ENCODE data around the gene GPR183. TPM values are rescaled to one million over a fixed set of nuclear protein-coding genes. Genes with fewer than 3 reads are reported as not detected.

The GPR183 gene
- not detected in 2 replicates for total RNA-seq (2014; rRNA removed; shearing (Covaris generic))
- polyA plus RNA-seq (2016; fragmentation: Nextera tagmentation; extraction: Ambion mirVana): 0.25 and 0.33 TPM in 2 replicates

DNA sequence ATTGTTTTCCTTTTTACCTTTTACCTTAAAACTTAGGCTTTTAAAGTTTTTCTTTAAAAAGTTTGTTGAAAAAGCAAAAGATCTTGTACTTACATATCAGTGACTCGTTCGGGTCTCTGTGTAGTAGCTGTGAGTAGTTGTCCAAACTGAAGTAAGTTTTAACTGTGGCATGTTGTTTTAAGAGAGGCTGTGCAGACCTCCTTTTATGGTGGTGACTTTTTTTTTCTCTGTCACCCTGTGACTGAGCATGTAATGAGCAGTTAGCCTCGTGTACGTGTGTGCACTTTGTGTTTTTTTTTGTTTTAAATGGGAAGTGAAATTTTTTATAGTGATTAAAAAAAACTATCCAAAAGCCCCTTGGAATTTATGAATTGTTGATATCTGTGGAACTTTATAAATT, at the start of gene GPR183:
Gene GPR183 (minus strand): TSS at position 153 of the 400 bp plus-strand sequence. CDS start 11,254 bp downstream, outside the sequence.
- peaks cover 51% of the 10 kb centered on the region for H3F3A ChIP-seq (ENCODE audit: insufficient read depth)
- H3K36me3 ChIP-seq (ENCODE audit: low read depth): no peaks in the 10 kb centered on the region
- peaks cover 53% of the 10 kb centered on the region for H3K4me1 ChIP-seq (ENCODE audit: insufficient read depth)
- peak within 1 kb of the TSS; percentile 64 for H3K4me2 ChIP-seq (ENCODE audit: unreplicated experiment)
- no peaks in the 10 kb centered on the region for H3K9me2 ChIP-seq (ENCODE audit: insufficient read depth)
- 23 to 28% methylated on average over 4 of the region's 4 CpGs for WGBS, 2 experiments (ENCODE audit: low coverage in 1 of 2, low lambda C conversion rate in 2 of 2, missing lambda C conversion rate in 2 of 2)
- TF ChIP-seq EZH2phosphoT487 (IDR thresholded peaks at IDR 0.05; ENCODE audit: insufficient read depth, low read depth) (no peak), EZH2 (IDR thresholded peaks at IDR 0.05; ENCODE audit: insufficient read depth, poor library complexity, severe bottlenecking) (no peak)
- H3K79me2 ChIP-seq (ENCODE audit: insufficient read depth): 0 out of 2 replicates have a peak, but pooled peaks cover 4% of the 10 kb centered on the region
- H3K4me3 ChIP-seq: peak within 1 kb of the TSS; percentile 9; the same call in 1 of the 2 replicates
- H4K20me1 ChIP-seq (ENCODE audit: insufficient read depth): no peaks in the 10 kb centered on the region
- peak within 1 kb of the TSS; percentile 68 for H3K9ac ChIP-seq
- H3K9me3 ChIP-seq (ENCODE audit: low read depth): no peaks in the 10 kb centered on the region
- peak within 1 kb of the TSS; percentile 94 for H3K27ac ChIP-seq
- in situ Hi-C loops (cut with MboI): no loop called here
- DNase-seq: peak; percentile 46
- no peak within 1 kb of the TSS for H2AFZ ChIP-seq
- H3K27me3 ChIP-seq (replicated peaks; ENCODE audit: insufficient read depth): no peaks in the 10 kb centered on the region

GRCh38 chr13:99356262-99357091, 49.3 kb upstream of the GPR183 start:
- Histone ChIP-seq H3K4me2 (ENCODE audit: unreplicated experiment) (no peak overlapping the region), H3K9ac (no peak overlapping the region), H3K27me3 (replicated peaks; ENCODE audit: insufficient read depth) (no peaks in the 10 kb centered on the region), H3K9me2 (ENCODE audit: insufficient read depth) (no peaks in the 10 kb centered on the region), H3K36me3 (ENCODE audit: low read depth) (no peaks in the 10 kb centered on the region), H3F3A (ENCODE audit: insufficient read depth) (peaks cover 5% of the 10 kb centered on the region), H4K20me1 (ENCODE audit: insufficient read depth) (no peaks in the 10 kb centered on the region), H3K4me3 (no peak overlapping the region), H2AFZ (no peak overlapping the region), H3K79me2 (ENCODE audit: insufficient read depth) (no peaks in the 10 kb centered on the region), H3K27ac (peak overlapping the region; percentile 31; the same call in 1 of the 2 replicates), H3K4me1 (ENCODE audit: insufficient read depth) (peaks cover 21% of the 10 kb centered on the region), H3K9me3 (ENCODE audit: low read depth) (no peaks in the 10 kb centered on the region)
- WGBS, 2 experiments (ENCODE audit: low coverage in 1 of 2, low lambda C conversion rate in 2 of 2, missing lambda C conversion rate in 2 of 2): 90 to 91% methylated on average over 10 of the region's 10 CpGs
- in situ Hi-C loops (cut with MboI): no loop called here
- no peak for TF ChIP-seq EZH2 (IDR thresholded peaks at IDR 0.05; ENCODE audit: insufficient read depth, poor library complexity, severe bottlenecking)
- no peak for TF ChIP-seq EZH2phosphoT487 (IDR thresholded peaks at IDR 0.05; ENCODE audit: insufficient read depth, low read depth)
- peak; percentile 17 for DNase-seq

DNA sequence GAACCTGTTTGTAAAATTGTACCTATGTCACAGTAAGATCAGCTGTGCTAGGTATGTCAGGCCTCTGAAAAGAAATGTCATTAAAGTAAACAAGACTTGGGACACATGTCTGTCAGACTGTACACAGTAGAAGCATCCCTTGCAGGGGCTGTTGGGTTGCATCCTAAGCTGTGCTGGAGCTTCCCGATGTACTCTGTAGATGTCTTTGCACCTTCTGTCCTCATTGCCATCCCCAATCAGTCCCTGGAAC, 48.7 kb upstream of the GPR183 start:
- H3K79me2 ChIP-seq (ENCODE audit: insufficient read depth): no peaks in the 10 kb centered on the region
- no peaks in the 10 kb centered on the region for H3K9me3 ChIP-seq (ENCODE audit: low read depth)
- no peaks in the 10 kb centered on the region for H4K20me1 ChIP-seq (ENCODE audit: insufficient read depth)
- no peak overlapping the region for H2AFZ ChIP-seq
- DNase-seq: no peak
- no peak overlapping the region for H3K4me3 ChIP-seq
- no peaks in the 10 kb centered on the region for H3K27me3 ChIP-seq (replicated peaks; ENCODE audit: insufficient read depth)
- H3K4me1 ChIP-seq (ENCODE audit: insufficient read depth): peaks cover 21% of the 10 kb centered on the region
- H3K36me3 ChIP-seq (ENCODE audit: low read depth): no peaks in the 10 kb centered on the region
- no peak overlapping the region for H3K9ac ChIP-seq
- H3F3A ChIP-seq (ENCODE audit: insufficient read depth): peaks cover 5% of the 10 kb centered on the region
- in situ Hi-C loops (cut with MboI): no loop called here
- no peak overlapping the region for H3K27ac ChIP-seq
- no peak overlapping the region for H3K4me2 ChIP-seq (ENCODE audit: unreplicated experiment)
- WGBS, 2 experiments (ENCODE audit: low coverage in 1 of 2, low lambda C conversion rate in 2 of 2, missing lambda C conversion rate in 2 of 2): 0 to 13% methylated on average over 1 of the region's 1 CpG
- H3K9me2 ChIP-seq (ENCODE audit: insufficient read depth): no peaks in the 10 kb centered on the region
- TF ChIP-seq EZH2phosphoT487 (IDR thresholded peaks at IDR 0.05; ENCODE audit: insufficient read depth, low read depth) (no peak), EZH2 (IDR thresholded peaks at IDR 0.05; ENCODE audit: insufficient read depth, poor library complexity, severe bottlenecking) (no peak)

DNA sequence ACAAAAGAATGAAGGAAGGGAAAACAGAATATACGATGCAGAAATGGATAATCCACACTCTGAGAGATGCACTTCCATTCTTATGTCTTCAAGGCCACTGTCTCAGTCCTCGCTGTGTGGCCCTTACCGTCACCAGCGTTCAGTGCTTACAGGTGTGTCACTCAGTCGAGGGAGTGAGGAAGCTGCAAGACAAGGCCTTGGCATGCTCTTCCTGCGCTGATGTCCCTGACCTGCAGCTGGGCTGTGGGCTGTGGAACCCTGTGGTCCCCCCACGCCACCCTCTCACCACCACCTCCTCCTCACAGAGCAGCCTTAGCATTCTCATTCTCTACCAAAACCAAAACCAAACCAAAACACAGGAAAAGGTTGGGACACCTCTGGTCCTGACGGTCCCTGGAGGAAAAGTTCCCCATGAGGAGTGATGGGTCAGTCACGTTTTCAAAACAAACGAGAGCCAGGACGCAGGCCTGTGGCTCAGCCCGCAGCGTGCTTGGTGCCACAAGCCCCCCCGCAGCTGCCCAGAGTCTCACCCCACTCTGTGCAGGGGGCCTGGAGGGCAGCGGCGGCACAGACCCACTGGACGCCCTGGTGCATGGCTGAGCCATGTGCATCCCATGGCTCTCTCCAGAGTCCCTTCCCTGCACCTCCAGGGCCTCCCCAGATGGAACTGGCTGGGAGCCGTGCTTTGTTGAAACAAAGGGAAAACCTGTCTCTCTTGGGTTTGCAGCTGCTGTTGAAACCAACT, 48.2 kb upstream of the GPR183 start:
- no peaks in the 10 kb centered on the region for H3K27me3 ChIP-seq (replicated peaks; ENCODE audit: insufficient read depth)

More for the DNA sequence above, 48.2 kb upstream of the GPR183 start:
- 98 to 99% methylated on average over 18 of the region's 18 CpGs for WGBS, 2 experiments (ENCODE audit: low coverage in 1 of 2, low lambda C conversion rate in 2 of 2, missing lambda C conversion rate in 2 of 2)
- H3K9me3 ChIP-seq (ENCODE audit: low read depth): no peaks in the 10 kb centered on the region
- no peaks in the 10 kb centered on the region for H3K36me3 ChIP-seq (ENCODE audit: low read depth)
- H3F3A ChIP-seq (ENCODE audit: insufficient read depth): peaks cover 5% of the 10 kb centered on the region
- H3K9me2 ChIP-seq (ENCODE audit: insufficient read depth): no peaks in the 10 kb centered on the region
- peaks cover 21% of the 10 kb centered on the region for H3K4me1 ChIP-seq (ENCODE audit: insufficient read depth)
- no peak for DNase-seq
- H4K20me1 ChIP-seq (ENCODE audit: insufficient read depth): no peaks in the 10 kb centered on the region
- H2AFZ ChIP-seq: no peak overlapping the region
- H3K9ac ChIP-seq: no peak overlapping the region
- no peak overlapping the region for H3K27ac ChIP-seq
- TF ChIP-seq EZH2phosphoT487 (IDR thresholded peaks at IDR 0.05; ENCODE audit: insufficient read depth, low read depth) (no peak), EZH2 (IDR thresholded peaks at IDR 0.05; ENCODE audit: insufficient read depth, poor library complexity, severe bottlenecking) (no peak)
- H3K4me2 ChIP-seq (ENCODE audit: unreplicated experiment): no peak overlapping the region
- in situ Hi-C loops (cut with MboI): no loop called here
- no peak overlapping the region for H3K4me3 ChIP-seq
- no peaks in the 10 kb centered on the region for H3K79me2 ChIP-seq (ENCODE audit: insufficient read depth)

Data from GM23248 (cell line).